ENCODE results near the gene VN1R5.
A peak's percentile ranks its signal among the peaks of the same experiment; 100 is the strongest.
"Not testable (repeated sequence)": the region's sequence is repeated elsewhere in the genome, so short reads cannot be mapped to it uniquely, and the experiment has no call there.

Gene VN1R5

GRCh38 chr1:247255772-247256171 lies at the start of gene VN1R5:
Gene VN1R5, plus strand, starts transcription at chr1:247256072.
- DNase-seq (ENCODE audit: low read depth): not testable (repeated sequence)

- DNase-seq (ENCODE audit: low read depth): no peak
Measured at GRCh38 chr1:247209396-247209795, 46.5 kb upstream of the VN1R5 start.

- DNase-seq (ENCODE audit: low read depth): no peak
Measured at GRCh38 chr1:247210062-247210375, 45.9 kb upstream of the VN1R5 start.

- peak; percentile 92 for DNase-seq (ENCODE audit: low read depth)
Measured at GRCh38 chr1:247210376-247211117, 45.3 kb upstream of the VN1R5 start.

- no peak for DNase-seq (ENCODE audit: low read depth)
Measured at GRCh38 chr1:247211339-247211738, 44.5 kb upstream of the VN1R5 start.

GRCh38 chr1:247212012-247212411 lies 43.9 kb upstream of the VN1R5 start:
- DNase-seq (ENCODE audit: low read depth): no peak

GRCh38 chr1:247212627-247213617 lies 43.0 kb upstream of the VN1R5 start:
- no peak for DNase-seq (ENCODE audit: low read depth)

GRCh38 chr1:247216261-247216660 lies 39.6 kb upstream of the VN1R5 start:
- no peak for DNase-seq (ENCODE audit: low read depth)

GRCh38 chr1:247218121-247218651 lies 37.7 kb upstream of the VN1R5 start:
- DNase-seq (ENCODE audit: low read depth): no peak

GRCh38 chr1:247220280-247220679 lies 35.6 kb upstream of the VN1R5 start:
- DNase-seq (ENCODE audit: low read depth): not testable (repeated sequence)

GRCh38 chr1:247222840-247223239 lies 33.0 kb upstream of the VN1R5 start:
- DNase-seq (ENCODE audit: low read depth): no peak

GRCh38 chr1:247224822-247225221 lies 31.1 kb upstream of the VN1R5 start:
- no peak for DNase-seq (ENCODE audit: low read depth)

GRCh38 chr1:247228133-247228532 lies 27.7 kb upstream of the VN1R5 start:
- DNase-seq (ENCODE audit: low read depth): no peak

- no peak for DNase-seq (ENCODE audit: low read depth)
Measured at GRCh38 chr1:247241691-247242090, 14.2 kb upstream of the VN1R5 start.

GRCh38 chr1:247243524-247244137 lies 12.2 kb upstream of the VN1R5 start:
- no peak for DNase-seq (ENCODE audit: low read depth)

GRCh38 chr1:247246325-247247115 lies 9.4 kb upstream of the VN1R5 start:
- DNase-seq (ENCODE audit: low read depth): no peak

GRCh38 chr1:247247568-247247967 lies 8.3 kb upstream of the VN1R5 start:
- DNase-seq (ENCODE audit: low read depth): no peak

- no peak for DNase-seq (ENCODE audit: low read depth)
Measured at GRCh38 chr1:247266053-247266452, 10.2 kb downstream of the VN1R5 start.

GRCh38 chr1:247268390-247269045 lies 12.6 kb downstream of the VN1R5 start:
- no peak for DNase-seq (ENCODE audit: low read depth)

- no peak for DNase-seq (ENCODE audit: low read depth)
Measured at GRCh38 chr1:247269133-247269532, 13.3 kb downstream of the VN1R5 start.

- no peak for DNase-seq (ENCODE audit: low read depth)
Measured at GRCh38 chr1:247270003-247270402, 14.1 kb downstream of the VN1R5 start.

Measured in stimulated activated CD8-positive, alpha-beta memory T cell treated with anti-CD3 and anti-CD28 coated beads, Interleukin-12 subunit alpha, Interleukin-12 subunit beta, amount 100 ng/mL, for 1 hour (primary cell).